Activated B cell treated with CpG ODN at 0.5 μM for 24 hours (primary cell): ENCODE data around the gene MUC5B. TPM values are rescaled to one million over a fixed set of nuclear protein-coding genes. Genes with fewer than 3 reads are reported as not detected.

ENCODE experiments used
- ATAC-seq: fragments of 200-7000 bp; cut with Tn5 transposase; one replicate; pipeline ENCODE4 v1.10.0; 2021; ENCODE audit warnings: low read depth, mild to moderate bottlenecking, moderate library complexity
- CTCF ChIA-PET: fragments of 350-600 bp; sonication (Branson Sonifier 250); formaldehyde crosslinking; loops from one replicate; lab custom pipeline; 2021; ENCODE audit warnings: antibody characterized with exemption; lab: Charles Lee
- POLR2A ChIA-PET: fragments of 350-600 bp; sonication (Branson Sonifier 250); formaldehyde crosslinking; loops from one replicate; lab custom pipeline; 2021; ENCODE audit warnings: antibody characterized with exemption; lab: Charles Lee
- DNase-seq: peaks from one replicate; pipeline ENCODE4 v3.0.0; 2022
- H3K27ac Mint-ChIP-seq: one replicate; pipeline ENCODE4 v1.8.0; 2020; ENCODE audit warnings: mixed read lengths
- H3K27me3 Mint-ChIP-seq: one replicate; pipeline ENCODE4 v1.8.0; 2021; ENCODE audit warnings: mixed read lengths
- H3K36me3 Mint-ChIP-seq: one replicate; pipeline ENCODE4 v1.8.0; 2021; ENCODE audit warnings: low read depth, mixed read lengths
- H3K4me1 Mint-ChIP-seq: one replicate; pipeline ENCODE4 v1.8.0; 2021; ENCODE audit warnings: mixed read lengths
- H3K4me3 Mint-ChIP-seq: one replicate; pipeline ENCODE4 v1.8.0; 2020; ENCODE audit warnings: mild to moderate bottlenecking, mixed read lengths
- H3K9me3 Mint-ChIP-seq: one replicate; pipeline ENCODE4 v1.8.0; 2020; ENCODE audit warnings: mixed read lengths
- intact Hi-C: fragments of 100-400 bp; cut with micrococcal nuclease; formaldehyde crosslinking; loops from one replicate; pipeline ENCODE4 v1.15.1; 2024
- total RNA-seq: library from RNA; stranded (reverse); gene quantifications from 2 replicates; pipeline ENCODE4 v1.2.3, GENCODE V29; 2022
- TF ChIP-seq, protein P1 (sequence below): fragments of 200-600 bp; IDR thresholded peaks from one replicate; pipeline ENCODE4 v1.8.0; 2022; ENCODE audit warnings: antibody characterized with exemption, mild to moderate bottlenecking

MUC5B gene
- total RNA-seq, 1 donor from 2014 or later = not detected

- ATAC-seq = no peak
- no peak for DNase-seq
- POLR2A ChIA-PET = no interaction called here
- Mint-ChIP-seq H3K36me3 (no peaks in the 10 kb centered on the region), H3K4me1 (no peaks in the 10 kb centered on the region), H3K9me3 (no peaks in the 10 kb centered on the region), H3K27ac (no peak overlapping the region), H3K4me3 (no peak overlapping the region), H3K27me3 (no peaks in the 10 kb centered on the region)
- intact Hi-C loops = no loop called here
- CTCF ChIA-PET = interaction anchor here (1.3 to 5.9 kb wide), 2 partner anchors 180 to 370 kb away, joined by 3 to 48 read pairs; no protein-coding TSS in a partner anchor
- TF ChIP-seq, protein P1, sequence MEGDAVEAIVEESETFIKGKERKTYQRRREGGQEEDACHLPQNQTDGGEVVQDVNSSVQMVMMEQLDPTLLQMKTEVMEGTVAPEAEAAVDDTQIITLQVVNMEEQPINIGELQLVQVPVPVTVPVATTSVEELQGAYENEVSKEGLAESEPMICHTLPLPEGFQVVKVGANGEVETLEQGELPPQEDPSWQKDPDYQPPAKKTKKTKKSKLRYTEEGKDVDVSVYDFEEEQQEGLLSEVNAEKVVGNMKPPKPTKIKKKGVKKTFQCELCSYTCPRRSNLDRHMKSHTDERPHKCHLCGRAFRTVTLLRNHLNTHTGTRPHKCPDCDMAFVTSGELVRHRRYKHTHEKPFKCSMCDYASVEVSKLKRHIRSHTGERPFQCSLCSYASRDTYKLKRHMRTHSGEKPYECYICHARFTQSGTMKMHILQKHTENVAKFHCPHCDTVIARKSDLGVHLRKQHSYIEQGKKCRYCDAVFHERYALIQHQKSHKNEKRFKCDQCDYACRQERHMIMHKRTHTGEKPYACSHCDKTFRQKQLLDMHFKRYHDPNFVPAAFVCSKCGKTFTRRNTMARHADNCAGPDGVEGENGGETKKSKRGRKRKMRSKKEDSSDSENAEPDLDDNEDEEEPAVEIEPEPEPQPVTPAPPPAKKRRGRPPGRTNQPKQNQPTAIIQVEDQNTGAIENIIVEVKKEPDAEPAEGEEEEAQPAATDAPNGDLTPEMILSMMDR = no peak
Observed at GRCh38 chr11:1204381-1205101, 18.3 kb upstream of the MUC5B start.

DNA sequence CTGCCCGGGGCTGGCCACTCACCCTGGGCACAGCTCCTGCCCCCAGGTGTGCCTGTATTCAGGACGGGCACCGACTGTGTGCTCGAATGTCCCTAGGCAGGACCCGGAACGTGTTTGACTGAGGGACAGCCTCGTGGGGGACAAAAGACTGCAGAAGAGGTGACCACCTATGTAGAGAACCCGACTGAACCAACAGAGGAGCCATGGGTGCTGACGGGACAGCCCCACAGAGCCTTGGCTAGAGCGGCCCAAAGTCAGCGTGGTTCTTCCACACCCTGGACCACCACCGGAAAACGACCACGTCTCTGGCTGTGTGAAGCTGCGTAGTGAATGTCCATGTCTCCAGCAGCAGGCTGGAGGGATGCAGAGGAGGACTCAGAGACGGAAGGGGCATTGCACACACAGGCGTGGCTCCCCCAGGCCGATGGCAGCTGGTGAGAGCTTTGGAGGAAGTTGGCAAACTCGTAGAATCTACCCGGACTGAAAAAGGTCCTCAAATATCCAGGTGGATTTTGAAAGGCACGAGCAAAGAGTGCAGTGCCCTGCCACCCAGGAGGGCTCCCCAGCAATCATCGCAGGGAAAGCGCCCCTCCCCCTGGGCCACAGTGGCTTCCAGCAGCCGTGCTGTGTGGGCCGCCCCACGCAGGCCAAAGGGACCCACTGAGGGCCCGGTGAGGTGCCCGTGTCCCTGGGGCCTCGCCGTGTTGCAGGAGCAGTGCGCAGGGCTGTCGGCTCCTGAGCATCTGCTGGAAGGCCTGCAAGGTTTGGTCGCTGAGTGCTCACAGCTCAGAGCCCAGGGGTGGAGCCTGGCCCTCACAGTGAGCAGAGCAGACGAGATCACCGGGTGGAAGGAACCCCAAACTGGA lies 17.5 kb upstream of the MUC5B start:
- H3K4me3 Mint-ChIP-seq = no peak overlapping the region
- H3K36me3 Mint-ChIP-seq = no peaks in the 10 kb centered on the region
- ATAC-seq = no peak
- ChIA-PET POLR2A (no interaction called here), CTCF (interaction anchor here (1.3 to 5.9 kb wide), 2 partner anchors 179 to 370 kb away, joined by 3 to 48 read pairs; no protein-coding TSS in a partner anchor)
- H3K4me1 Mint-ChIP-seq = no peaks in the 10 kb centered on the region
- TF ChIP-seq, protein P1 = no peak
- peaks cover 2% of the 10 kb centered on the region for H3K9me3 Mint-ChIP-seq
- H3K27me3 Mint-ChIP-seq = no peaks in the 10 kb centered on the region
- H3K27ac Mint-ChIP-seq = no peak overlapping the region
- DNase-seq = no peak
- intact Hi-C loops = no loop called here

- Mint-ChIP-seq H3K36me3 (no peaks in the 10 kb centered on the region), H3K4me1 (no peaks in the 10 kb centered on the region), H3K27ac (no peak overlapping the region), H3K27me3 (no peaks in the 10 kb centered on the region), H3K9me3 (peaks cover 3% of the 10 kb centered on the region), H3K4me3 (no peak overlapping the region)
- TF ChIP-seq, protein P1 = no peak
- ChIA-PET CTCF (no interaction called here), POLR2A (no interaction called here)
- intact Hi-C loops = no loop called here
- no peak for ATAC-seq
- no peak for DNase-seq
Observed at GRCh38 chr11:1205987-1206331, 16.9 kb upstream of the MUC5B start.

- ChIA-PET POLR2A (no interaction called here), CTCF (no interaction called here)
- no peak overlapping the region for H3K4me3 Mint-ChIP-seq
- peaks cover 5% of the 10 kb centered on the region for H3K27me3 Mint-ChIP-seq
- DNase-seq (no peak), ATAC-seq (no peak)
- H3K4me1 Mint-ChIP-seq = no peaks in the 10 kb centered on the region
- intact Hi-C loops = no loop called here
- H3K36me3 Mint-ChIP-seq = no peaks in the 10 kb centered on the region
- H3K27ac Mint-ChIP-seq = no peak overlapping the region
- peaks cover 6% of the 10 kb centered on the region for H3K9me3 Mint-ChIP-seq
- TF ChIP-seq, protein P1 = no peak
Observed at GRCh38 chr11:1206391-1207271, 16.2 kb upstream of the MUC5B start.
